NCI-H2196 (cell line): ENCODE measurements around the gene ARSI.

Experiments used
- DNase-seq: peaks from one replicate; lab custom pipeline; 2025; ENCODE audit not compliant: unreplicated experiment; lab: John Stamatoyannopoulos, UW

ARSI gene

DNA sequence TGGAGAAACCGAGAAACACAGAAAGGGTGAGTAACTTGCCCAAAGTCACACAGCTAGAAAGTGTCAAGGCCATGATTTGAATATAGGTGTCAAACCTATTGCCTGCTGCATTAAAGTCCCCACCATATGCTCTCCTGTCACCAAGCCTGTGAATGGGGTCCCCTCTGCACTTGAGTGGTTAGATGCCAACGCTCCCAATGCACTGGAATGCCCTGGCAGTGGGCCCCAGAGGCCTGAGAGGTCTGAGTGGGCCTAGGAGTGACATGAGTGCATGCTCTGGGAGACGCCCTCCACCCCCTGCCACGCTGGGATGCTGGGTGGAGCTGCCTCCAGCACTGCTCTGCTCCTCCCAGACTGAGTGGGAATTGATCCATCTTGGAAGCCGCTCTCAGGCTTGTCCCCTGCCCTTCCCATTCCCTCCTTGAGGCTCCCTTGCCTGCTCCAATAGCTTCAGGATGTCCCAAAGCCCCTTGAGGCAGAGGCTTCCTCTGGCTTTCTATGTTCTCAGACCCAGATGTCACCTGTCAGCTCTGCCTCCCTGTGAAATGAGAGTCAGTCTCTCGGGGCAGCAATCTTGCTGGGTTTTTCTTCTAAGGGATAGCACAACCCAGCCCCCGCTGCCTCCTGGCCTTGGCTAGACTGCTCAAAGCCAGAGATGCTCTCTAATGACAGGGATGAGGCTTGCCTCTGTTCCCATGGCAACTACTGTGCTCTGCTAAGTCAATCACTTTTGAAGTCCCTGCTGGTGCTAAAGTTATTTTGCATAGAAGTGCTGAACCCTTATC lies 6.6 kb upstream of the ARSI start:
- no peak for DNase-seq

DNA sequence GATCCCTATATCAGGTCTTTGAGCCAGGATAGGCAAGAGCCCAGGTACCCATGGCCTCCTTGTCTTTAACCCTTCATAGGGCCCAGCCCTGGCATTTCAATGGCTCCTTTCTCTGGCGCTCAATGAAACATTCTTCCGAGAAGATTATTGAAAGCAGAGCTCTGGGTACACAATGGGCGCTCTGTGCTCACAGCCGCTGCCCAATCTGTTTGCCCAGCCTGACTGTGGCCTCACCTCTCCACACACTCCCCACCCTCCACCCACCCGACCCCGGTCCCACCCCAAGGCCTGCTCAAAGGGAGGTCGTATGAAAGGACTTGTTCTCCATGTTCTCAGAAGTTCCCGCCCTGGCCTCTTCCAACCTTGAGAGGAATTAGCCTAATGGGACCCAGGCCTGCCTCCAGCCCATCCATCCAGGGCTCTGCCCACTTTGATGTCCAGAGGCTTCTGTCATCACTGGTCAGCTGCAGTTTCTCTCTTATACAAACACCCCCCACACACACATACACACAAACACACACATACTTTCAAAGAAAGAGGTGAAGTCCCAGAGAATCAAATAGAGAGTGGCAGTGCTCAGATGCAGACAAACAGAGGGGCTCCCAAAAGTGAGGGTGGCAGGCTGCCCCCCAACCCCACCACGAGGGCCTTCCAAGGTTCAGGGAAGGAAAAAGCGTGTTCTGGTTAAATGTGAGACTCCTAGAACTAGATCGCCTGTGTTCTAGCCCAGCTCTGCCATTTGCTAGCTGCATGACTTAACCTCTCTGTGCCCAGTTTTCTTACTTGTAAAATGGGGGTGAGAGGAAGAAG lies 5.1 kb upstream of the ARSI start:
- no peak for DNase-seq

DNA sequence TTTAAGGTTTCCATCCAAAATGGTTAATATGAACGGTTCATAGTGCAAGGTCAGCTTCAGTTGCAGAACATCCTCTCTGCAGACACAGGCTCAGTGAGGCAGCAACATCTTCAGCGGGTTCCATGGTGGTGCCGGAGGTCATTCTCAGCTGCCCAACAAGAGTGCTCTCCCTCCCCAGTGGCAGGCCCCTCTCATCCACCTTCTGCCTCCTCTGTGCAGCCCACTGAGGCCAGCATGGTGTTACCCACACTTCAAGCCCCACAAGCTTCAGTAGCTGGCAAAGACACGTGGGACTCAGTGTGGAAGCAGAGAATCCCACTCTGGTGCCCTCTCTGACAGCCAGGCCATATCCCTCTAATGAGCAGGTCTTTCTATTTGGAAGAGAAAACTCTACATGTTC lies 4.1 kb upstream of the ARSI start:
- no peak for DNase-seq

DNA sequence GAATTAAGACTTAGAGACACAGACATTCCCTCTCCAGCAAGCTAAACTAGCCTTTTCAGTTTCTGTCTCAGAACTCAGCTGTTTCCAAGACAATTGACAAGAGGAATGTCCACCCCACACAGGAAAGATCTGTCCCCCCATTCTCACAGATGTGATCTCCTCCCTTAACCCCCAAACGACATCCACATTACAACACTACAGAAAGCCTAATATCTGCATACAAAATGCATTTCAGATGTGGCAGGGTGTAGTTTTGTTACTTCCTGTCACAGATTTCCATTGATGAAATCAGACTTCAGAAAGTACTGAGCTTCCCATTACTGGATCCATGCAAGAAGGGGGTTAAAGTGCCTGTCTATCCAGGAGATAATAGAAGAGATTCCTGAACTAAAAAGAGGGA lies 2.9 kb upstream of the ARSI start:
- DNase-seq: no peak

DNA sequence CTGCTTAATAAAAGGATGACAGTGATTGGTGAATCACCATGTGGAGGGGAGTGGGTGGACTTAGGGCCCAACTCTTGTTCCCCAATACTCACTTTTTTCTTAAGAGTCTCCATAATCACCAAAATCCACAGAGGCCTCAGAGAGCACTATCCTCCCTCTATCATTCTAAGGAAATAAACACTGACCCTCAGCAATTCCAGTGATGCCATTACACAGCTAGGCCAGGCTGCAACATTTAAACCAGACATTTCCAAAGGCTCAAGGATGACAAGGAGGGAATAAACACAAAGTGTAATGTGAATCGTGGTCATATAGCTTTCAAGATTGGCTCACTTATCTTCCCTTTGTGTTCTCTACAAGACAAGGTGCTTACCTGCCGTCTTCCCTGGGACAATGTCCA lies 2.4 kb upstream of the ARSI start:
- no peak for DNase-seq

DNA sequence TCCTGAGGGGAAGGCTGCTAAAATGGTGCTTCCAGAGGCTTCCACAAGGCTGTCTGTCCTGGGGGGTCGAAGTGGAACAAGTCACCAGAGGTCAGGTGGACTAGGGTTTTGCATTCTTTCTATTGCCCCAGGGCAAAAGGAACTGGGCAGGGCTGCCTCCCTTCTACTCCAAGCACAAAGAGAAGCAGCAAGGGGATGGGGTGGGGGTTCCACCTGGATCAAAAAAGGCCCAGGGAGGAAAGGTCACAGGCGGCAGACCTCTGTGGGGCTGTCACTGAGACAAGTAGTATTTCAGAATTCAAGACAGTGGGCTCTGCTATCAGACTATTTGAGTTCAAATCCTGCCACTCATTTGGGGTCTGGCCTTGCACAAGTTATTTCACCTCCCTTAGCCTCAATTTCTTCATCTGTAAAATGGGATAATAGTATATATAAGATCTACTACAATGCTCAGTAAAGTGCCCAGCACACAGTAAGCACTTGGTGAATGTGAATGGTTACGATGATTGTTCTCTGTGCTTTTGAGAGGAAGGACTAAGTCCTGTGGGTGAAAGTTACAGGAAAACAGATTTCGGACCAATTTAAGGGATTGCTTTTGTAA lies 1.9 kb upstream of the ARSI start:
- no peak for DNase-seq

DNA sequence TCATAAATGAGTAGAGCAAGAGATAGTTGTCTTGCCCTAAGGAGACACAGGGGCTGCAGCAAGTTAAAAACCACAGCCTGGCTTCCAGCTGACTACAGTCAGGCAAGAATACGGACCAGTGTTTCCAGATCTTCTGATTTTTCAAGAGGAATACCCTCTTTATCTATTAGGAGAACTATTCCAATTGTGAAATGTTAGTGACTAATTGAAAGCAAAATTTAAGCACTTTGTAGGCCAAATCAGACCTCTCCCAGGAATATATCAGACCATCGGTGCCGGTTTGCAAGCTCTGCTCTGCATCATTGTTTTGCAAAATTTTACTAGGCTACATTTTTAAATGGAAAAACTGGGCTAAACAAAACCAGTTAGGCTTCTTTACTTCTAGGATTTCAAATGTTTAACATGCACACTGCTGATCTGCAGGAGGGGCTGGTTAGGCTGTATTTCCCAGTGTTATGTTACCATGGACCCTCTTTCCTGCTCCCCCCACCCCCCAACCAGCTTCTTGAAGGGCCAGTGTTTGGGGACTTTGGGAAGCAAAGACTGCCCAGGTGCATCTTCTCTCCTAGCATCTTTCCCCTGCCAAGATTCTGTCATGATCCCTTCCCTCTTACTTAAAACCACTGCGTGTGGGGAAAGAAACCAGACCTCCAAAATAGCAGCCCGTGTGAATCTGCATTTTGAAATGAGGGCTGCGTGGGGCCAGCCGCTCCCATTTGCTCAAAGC lies 1.1 kb upstream of the ARSI start:
- DNase-seq: no peak

DNA sequence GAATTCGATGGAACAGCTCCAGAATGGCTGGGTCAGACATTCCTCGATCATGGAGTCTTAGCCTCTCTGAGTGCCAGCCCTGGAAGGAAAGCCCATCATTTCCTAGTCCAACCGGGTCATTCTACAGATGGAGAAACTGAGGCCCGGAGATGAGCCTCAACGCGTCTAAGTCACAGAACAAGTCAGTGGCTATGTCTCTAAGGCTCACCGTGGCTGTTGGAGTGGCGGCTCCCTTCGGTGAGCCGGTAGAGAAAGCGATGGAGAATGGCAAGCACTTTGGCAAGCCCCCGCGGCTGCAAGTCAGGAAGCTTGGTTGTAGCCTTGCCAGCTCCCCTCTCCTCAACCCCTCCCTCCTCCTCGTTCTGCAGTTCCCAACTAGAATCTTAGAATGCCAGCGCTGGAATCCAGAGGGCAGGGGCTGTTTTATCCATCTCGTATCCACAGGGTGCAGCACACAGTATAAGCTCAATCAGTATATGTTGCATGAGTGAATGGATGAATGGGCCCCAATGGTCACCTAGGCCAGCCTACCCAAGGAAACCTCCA lies 438 bp upstream of the ARSI start:
- DNase-seq: no peak

DNA sequence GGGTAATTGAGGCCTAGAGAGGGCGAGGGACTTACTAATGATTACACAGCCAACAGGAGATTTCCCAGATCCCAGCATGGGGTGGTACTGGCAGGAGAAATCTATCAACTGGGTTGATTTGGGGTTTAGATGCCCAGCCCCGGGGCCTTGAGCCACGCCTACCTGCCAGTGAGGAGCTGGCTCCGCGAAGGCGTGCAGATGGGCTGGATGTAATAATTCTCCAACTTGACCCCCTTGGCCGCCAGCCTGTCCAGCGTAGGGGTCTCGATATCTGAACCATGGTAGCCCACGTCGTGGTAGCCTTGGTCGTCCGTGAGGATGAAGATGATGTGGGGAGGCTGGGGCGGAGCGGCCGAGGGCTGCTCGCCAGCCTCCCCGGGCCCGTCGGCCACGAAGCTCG lies 804 bp downstream of the ARSI start:
- DNase-seq: no peak

DNA sequence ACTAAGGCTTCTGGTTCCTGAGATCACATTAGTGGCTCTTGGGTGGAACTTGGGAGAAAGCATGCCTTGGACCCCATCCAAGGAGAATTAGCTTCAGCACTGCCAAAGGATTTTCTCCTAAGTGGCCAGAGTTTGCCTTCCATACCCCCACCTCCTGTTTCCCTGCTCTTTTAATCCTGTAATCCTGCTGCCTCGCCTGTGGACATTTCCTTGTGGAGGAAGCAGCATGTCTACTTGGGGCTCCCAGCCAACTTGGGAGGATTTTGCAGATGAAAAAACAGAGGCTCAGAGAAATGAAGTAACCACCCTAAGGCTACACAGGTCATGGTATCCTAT lies 1.6 kb downstream of the ARSI start:
- DNase-seq: no peak

DNA sequence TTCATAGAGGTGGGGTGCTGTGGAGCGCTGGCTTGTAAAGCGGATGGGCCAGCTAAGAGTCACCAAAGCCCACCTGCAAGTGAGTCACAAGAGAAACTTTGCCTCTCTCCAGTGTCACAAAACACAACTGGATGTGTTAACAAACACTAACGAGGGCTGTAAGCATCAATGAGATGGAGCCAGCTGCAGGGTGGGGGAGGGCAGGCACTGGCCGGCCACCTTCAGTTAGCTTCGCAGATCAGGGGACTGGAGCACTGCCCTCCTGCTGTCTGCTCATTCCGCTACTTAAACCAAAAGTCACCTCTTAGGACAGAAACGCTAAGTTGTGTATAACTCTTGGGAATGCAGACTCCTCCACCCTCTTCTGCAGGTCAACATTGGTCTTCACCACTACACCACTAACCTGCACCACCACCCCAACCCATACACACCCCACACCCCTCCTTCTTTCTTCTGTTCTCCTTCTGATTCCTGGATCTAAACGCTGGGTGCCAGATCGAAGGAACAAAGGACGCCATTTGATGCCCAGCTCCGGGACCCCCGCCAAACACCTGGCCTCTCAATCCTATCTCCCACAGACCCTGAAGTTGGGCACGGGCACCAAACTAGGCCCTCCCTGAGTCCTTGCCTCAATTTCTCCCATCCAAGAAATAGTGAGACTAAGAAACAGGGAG lies 2.1 kb downstream of the ARSI start:
- no peak for DNase-seq

DNA sequence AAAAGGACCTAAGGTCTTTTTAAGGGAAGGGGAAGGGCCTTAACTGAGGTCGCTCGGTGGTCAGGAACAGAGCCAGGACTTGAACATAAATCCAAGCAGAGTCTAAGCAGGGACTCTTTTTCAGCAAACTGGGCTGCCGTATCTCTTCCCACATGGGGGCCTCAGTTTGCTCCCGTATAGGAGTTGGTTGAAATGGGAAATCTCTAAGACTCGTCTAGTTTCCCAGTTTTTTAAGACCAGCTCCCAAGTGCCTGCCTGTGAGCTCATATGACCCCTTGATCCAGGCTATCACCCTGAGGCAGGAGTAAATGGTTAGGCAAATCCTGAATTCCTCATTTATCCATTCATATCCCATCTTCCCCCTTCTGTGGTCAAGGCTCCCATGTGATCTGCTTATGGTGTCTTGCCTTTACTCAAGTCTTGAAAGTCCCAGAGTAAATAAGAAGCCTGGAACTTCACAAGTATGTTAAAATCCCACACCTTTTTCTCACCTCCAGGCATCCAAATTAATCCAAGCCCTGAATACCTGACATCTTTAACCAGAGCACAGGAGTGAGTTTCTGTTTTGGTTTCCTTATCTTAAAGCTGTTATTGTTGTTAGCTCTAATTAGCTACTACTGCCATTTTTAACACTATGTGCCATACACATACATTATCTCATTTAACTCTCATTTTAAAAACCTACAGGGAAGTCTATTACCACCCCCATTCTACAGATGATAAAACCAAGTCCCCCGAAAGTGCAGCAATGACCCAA lies 3.0 kb downstream of the ARSI start:
- DNase-seq: no peak

DNA sequence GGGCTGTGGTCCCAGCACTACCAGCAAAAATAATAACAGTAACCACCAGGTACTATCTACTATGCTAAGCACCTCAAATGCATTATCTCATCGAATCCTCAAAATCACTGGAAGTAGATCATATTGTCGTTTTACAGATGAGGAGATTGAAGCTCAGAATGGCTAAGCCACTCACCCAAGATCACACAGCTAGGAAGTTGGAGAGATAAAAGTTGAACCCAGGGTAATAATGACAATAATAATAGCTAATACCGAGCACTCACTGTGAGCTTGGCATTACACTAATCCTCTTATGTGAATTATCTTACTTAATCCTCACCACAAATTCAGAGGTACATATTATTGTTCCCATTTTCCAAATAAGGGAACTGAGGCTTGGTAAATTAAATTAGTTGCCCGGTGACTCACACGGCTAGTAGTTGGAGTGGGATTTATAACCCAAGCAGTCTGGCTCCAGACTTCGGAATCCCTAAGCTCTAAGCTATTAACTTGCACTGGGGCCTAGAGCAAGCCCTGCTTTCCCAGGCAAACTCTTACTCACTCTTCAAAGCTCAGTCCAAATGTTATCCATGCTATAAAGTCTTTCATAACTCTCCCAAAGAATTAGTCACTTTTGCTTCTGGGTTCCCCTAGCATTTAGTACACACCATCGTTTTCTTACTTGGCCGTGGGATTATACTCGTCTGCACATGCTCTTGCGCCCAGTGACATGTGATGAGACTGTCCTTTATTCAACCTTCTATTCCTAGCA lies 3.8 kb downstream of the ARSI start:
- DNase-seq: no peak

DNA sequence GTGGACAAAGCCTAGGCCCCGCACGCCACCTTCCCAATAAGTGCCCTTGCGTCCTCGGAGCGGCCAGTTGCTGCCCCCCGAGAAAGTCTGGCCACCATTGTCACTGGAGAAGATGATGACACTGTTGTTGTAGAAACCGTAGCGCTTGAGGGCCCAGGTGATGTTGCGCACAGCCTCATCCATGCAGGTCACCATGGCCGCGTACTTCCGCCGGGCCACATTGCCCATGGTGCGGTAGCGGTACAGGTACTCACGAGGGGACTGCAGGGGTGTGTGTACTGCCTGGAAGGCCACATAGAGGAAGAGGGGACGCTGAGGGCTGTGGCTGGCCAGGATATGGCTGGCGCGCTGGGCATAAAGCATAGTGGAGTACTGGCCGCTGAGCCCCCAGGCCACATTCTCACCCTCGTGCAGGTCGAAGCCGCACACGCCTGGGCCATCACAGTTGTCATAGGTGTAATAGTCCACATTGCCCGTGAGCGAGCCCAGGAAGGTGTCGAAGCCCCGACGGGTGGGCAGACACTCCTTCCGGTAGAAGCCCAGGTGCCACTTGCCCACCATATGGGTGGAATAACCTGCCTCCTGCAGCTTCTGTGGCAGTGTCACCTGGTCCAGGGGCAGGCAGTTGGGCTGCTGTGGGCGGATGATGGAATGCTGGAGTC lies 4.6 kb downstream of the ARSI start:
- no peak for DNase-seq

DNA sequence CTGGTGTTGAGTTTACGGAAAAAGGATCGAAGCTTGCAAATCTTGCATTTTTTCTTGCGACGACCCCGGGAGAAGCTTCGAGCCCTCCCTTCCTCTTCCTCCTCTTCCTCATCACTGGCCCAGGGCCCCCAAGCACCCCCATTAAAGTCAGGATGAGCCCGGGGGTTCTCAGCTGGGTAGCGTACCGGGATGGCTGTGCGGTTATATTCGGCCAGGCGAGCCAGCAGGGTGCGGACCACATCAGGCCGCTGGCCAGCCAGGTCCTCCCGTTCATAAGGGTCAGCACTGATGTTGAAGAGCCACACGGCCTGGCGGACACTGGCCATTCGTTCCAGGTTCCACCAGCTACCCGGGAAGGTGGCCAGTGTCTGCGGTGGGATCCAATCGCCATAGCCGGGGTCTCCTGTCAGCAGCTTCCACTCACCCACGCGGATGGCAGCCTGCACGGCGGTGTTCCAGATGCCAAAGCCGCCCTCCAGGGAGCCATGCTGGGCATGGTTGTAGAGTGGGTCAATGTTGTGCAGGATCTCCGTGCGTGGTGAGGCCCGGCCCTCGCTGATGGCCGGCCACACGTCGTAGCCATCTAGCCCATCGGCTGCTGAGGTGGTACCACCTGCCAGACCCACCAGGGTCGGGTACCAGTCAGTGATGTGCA lies 5.3 kb downstream of the ARSI start:
- no peak for DNase-seq

DNA sequence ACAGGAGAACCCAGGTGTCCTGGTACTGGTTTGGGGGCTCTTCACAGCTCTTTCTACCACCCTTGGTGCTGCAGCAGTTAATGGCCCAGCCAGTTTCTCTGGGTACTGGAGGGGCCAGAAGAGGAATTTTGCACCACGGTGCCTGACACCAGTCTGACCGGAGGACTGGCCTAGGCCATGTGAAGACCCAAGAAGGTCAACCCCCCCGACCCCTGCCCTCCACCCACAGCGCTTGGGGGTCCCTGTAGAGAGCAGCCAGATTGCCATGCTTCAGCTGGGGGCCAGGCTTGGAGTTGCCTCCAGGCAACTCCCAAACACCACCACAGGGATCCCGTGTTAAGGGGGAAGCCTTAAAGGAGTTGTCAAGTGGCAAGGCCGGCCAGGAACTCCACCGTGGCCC lies 6.2 kb downstream of the ARSI start:
- no peak for DNase-seq

DNA sequence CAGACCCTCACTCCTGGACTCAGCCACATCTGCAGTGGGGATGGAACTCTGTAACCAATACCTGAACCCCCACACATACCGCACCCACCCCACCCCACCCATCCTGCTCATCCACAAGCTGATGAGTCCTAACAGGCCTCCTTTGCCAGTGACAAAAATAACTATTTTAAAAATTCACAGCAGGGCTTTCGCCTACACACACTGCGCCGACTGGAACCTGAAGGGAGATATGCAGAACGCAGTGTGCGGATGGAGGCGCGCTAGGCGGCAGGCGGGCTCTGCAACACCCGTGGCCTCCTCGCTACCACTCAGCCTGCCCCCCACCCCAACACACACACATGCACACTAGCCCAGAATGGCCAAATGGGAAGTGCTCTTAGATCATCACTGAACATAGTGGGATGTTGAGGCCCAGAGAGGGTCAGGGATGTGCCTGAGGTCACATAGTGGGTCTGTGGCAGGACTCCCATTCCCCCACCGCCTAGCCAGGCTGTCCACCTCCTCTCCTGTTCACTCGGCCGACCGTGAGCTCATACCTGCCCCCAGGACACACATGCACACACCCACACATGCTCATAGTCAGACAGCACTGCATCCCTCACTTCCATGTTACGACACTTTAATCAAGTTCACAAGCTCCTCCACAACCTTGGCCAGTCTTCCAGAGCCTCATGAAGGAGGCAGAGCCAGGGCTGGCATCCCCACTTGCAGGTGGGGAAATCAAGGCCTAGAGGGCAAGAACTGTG lies 6.8 kb downstream of the ARSI start:
- DNase-seq: no peak

DNA sequence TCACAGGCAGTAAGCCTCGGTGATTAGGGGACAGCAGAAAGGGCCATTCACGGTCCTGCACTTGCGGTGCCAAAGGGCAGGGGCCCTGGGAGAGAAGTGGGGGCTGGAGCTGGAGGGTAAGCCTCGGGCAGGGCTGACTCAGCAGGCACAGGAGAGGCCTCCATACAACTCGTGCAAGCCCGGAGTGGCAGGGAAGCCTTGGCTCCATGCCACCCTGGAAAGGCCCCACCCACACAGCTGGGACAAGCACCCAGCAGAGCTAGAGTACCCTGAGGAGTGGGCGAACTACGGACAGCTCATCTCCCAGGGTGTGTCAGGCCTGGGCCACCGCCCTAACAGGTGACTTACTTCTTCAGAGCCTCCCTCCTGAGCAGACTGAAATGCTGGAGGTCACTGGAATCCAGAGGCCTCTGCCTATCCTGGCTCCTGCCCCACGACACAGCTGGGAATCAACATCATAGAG lies 7.5 kb downstream of the ARSI start:
- no peak for DNase-seq
